HepG2 (cell line): Measurements from ENCODE around the gene STK32C. TPM values are rescaled to one million over a fixed set of nuclear protein-coding genes. Genes with fewer than 3 reads are reported as not detected.

Source experiments
- ATF1 ChIP-seq: IDR thresholded peaks from 2 replicates; pipeline ENCODE4 v1.6.1; 2016; ENCODE audit warnings: mild to moderate bottlenecking, control low read depth
- CCAR2 ChIP-seq: fragments of 200-400 bp; formaldehyde crosslinking; optimal IDR thresholded peaks from 2 replicates; pipeline ENCODE3; 2018; ENCODE audit warnings: low read depth, mild to moderate bottlenecking, low read length, moderate library complexity
- CEBPG ChIP-seq: IDR thresholded peaks from 2 replicates; pipeline ENCODE4 v1.6.1; 2016
- EZH2 ChIP-seq: conservative IDR thresholded peaks from 2 replicates; pipeline ENCODE4 v1.6.1; 2012; ENCODE audit warnings: mild to moderate bottlenecking, low read depth, low read length, moderate library complexity
- GTF2F1 ChIP-seq: fragments of 150-350 bp; IDR thresholded peaks from 2 replicates; pipeline ENCODE4 v1.6.1; 2014; ENCODE audit warnings: low read length
- HES4 ChIP-seq: sonication (generic); formaldehyde crosslinking; IDR thresholded peaks from 2 replicates; pipeline ENCODE4 v1.9.0; 2021; ENCODE audit warnings: mild to moderate bottlenecking, missing genetic modification reagents, borderline replicate concordance
- HNF4G ChIP-seq, 2 experiments: sonication (generic) in 1 of 2; formaldehyde crosslinking in 1 of 2; IDR thresholded peaks; 2 replicates each; pipeline versions ENCODE4 v1.4.0 to v1.6.1; 2011 to 2020; ENCODE audit warnings: borderline replicate concordance in 2 of 2, low read depth in 2 of 2, mild to moderate bottlenecking in 2 of 2, low read length in 1 of 2, missing genetic modification reagents in 1 of 2, moderate library complexity in 1 of 2
- HOXA3 ChIP-seq: sonication (generic); formaldehyde crosslinking; IDR thresholded peaks from 2 replicates; pipeline ENCODE4 v1.5.0; 2020; ENCODE audit warnings: missing genetic modification reagents
- IRX3 ChIP-seq: sonication (generic); formaldehyde crosslinking; IDR thresholded peaks from 2 replicates; pipeline ENCODE4 v1.8.1; 2023; ENCODE audit warnings: mild to moderate bottlenecking, low read depth, missing genetic modification reagents, borderline replicate concordance
- LCORL ChIP-seq, 2 experiments: fragments of 450-650 bp in 1 of 2; sonication (generic) in 1 of 2; formaldehyde crosslinking in 1 of 2; IDR thresholded peaks; 2 replicates each; pipeline versions ENCODE4 v1.5.0 to v1.6.1; 2017 to 2020; ENCODE audit warnings: antibody characterized with exemption in 1 of 2, missing genetic modification reagents in 1 of 2
- MIER2 ChIP-seq: IDR thresholded peaks from 2 replicates; pipeline ENCODE4 v1.6.1; 2016; ENCODE audit warnings: missing biosample characterization, missing genetic modification reagents
- NAIF1 ChIP-seq: sonication (generic); formaldehyde crosslinking; IDR thresholded peaks from 2 replicates; pipeline ENCODE4 v1.5.0; 2020; ENCODE audit warnings: mild to moderate bottlenecking, missing genetic modification reagents, borderline replicate concordance
- PLRG1 ChIP-seq: fragments of 450-650 bp; conservative IDR thresholded peaks from 2 replicates; pipeline ENCODE4 v1.6.1; 2016
- POLR2A ChIP-seq, 2 experiments: IDR thresholded peaks; 2 replicates each; pipeline ENCODE4 v1.6.1; 2011; ENCODE audit warnings: low read depth in 2 of 2, low read length in 2 of 2, mild to moderate bottlenecking in 1 of 2, moderate library complexity in 1 of 2; ENCODE audit not compliant: insufficient read depth in 1 of 2
- SMARCC2 ChIP-seq: fragments of 450-650 bp; IDR thresholded peaks from 2 replicates; pipeline ENCODE4 v1.6.1; 2017; ENCODE audit warnings: antibody characterized with exemption, mild to moderate bottlenecking
- SOX5 ChIP-seq: IDR thresholded peaks from 2 replicates; pipeline ENCODE4 v1.6.1; 2016; ENCODE audit warnings: borderline replicate concordance
- ZFP37 ChIP-seq: sonication (generic); formaldehyde crosslinking; IDR thresholded peaks from 2 replicates; pipeline ENCODE4 v1.4.0; 2020; ENCODE audit warnings: missing genetic modification reagents, borderline replicate concordance
- ZNF205 ChIP-seq: IDR thresholded peaks from 2 replicates; pipeline ENCODE4 v1.6.1; 2018; ENCODE audit warnings: missing biosample characterization, missing genetic modification reagents
- ZNF496 ChIP-seq: sonication (generic); formaldehyde crosslinking; IDR thresholded peaks from 2 replicates; pipeline ENCODE4 v1.8.1; 2023; ENCODE audit warnings: mild to moderate bottlenecking, moderate library complexity, missing genetic modification reagents; ENCODE audit not compliant: insufficient replicate concordance
- ZNF597 ChIP-seq: sonication (generic); formaldehyde crosslinking; IDR thresholded peaks from 2 replicates; pipeline ENCODE4 v1.5.0; 2020; ENCODE audit warnings: missing genetic modification reagents
- ZNF746 ChIP-seq: sonication (generic); formaldehyde crosslinking; IDR thresholded peaks from 2 replicates; pipeline ENCODE4 v1.8.0; 2022; ENCODE audit warnings: mild to moderate bottlenecking, missing genetic modification reagents
- ZSCAN29 ChIP-seq: sonication (generic); formaldehyde crosslinking; conservative IDR thresholded peaks from 2 replicates; pipeline ENCODE4 v1.4.0; 2020; ENCODE audit warnings: mild to moderate bottlenecking, missing genetic modification reagents
- polyA plus RNA-seq, 8 experiments: library from polyadenylated mRNA; depleted of rRNA in 3 of 8; stranded (reverse) in 7 of 8; unstranded in 1 of 8; fragments of >200 nt; fragmentation: Illumina TruSeq in 4 of 8; extraction: Trizol in 4 of 8; gene quantifications; 2 replicates each; pipeline versions ENCODE4 v1.2.1 to v1.2.3, GENCODE V29; 2011 to 2016; ENCODE audit warnings: low read depth in 4 of 8, missing spikeins in 1 of 8, mixed read lengths in 1 of 8; ENCODE audit not compliant: insufficient read depth in 1 of 8
- total RNA-seq, 5 experiments: library from RNA; depleted of rRNA; stranded (reverse); fragments of >200 nt; fragmentation: Illumina TruSeq; extraction: Trizol; gene quantifications; 2 replicates each; pipeline ENCODE4 v1.2.3, GENCODE V29; 2016; ENCODE audit warnings: low read depth in 1 of 5
- TF ChIP-seq, protein P1 (sequence below): sonication (generic); formaldehyde crosslinking; IDR thresholded peaks from 2 replicates; pipeline ENCODE4 v1.8.0; 2022; ENCODE audit warnings: mild to moderate bottlenecking, missing genetic modification reagents; ENCODE audit not compliant: insufficient replicate concordance

Gene STK32C
- total and polyA plus RNA-seq, 2 of the 13 experiments (the other 11 are each of a cell fraction or from before 2014, with no cell fraction given), result 10.9 to 19.4 TPM

GRCh38 chr10:132183046-132183445 is 124.7 kb downstream of the STK32C start (continued):
- TF ChIP-seq HES4 (CRISPR knock-in tag) (no peak), ZSCAN29 (CRISPR knock-in tag) (no peak), GTF2F1 (0 out of 2 replicates have a peak, but pooled peaks have one; percentile 41), ZNF496 (CRISPR knock-in tag) (no peak), ZNF597 (CRISPR knock-in tag) (no peak), SMARCC2 (no peak), NAIF1 (no peak), ZNF205 (CRISPR knock-in tag) (0 out of 2 replicates have a peak, but pooled peaks have one; percentile 44), PLRG1 (no peak), POLR2A (IDR thresholded peaks at IDR 0.05; ENCODE audit: insufficient read depth in 1 of 2, low read depth in 2 of 2, low read length in 2 of 2) (no peak), MIER2 (CRISPR knock-in tag) (peak; percentile 91), LCORL (IDR thresholded peaks at IDR 0.05) (peak; percentile 87), LCORL (CRISPR knock-in tag; IDR thresholded peaks at IDR 0.05) (0 out of 2 replicates have a peak, but pooled peaks have one; percentile 38), HOXA3 (CRISPR knock-in tag) (peak; percentile 55; the same call in 1 of the 2 replicates), ATF1 (CRISPR knock-in tag) (no peak), ZNF746 (CRISPR knock-in tag) (no peak), EZH2 (no peak), SOX5 (peak; percentile 72), HNF4G (IDR thresholded peaks at IDR 0.05; ENCODE audit: borderline replicate concordance, low read depth, low read length) (peak; percentile 87), HNF4G (CRISPR knock-in tag; IDR thresholded peaks at IDR 0.05; ENCODE audit: borderline replicate concordance, low read depth) (peak; percentile 49; the same call in 1 of the 2 replicates), ZFP37 (CRISPR knock-in tag) (no peak), CCAR2 (no peak), IRX3 (CRISPR knock-in tag) (no peak), CEBPG (peak; percentile 87)
- TF ChIP-seq, protein P1, sequence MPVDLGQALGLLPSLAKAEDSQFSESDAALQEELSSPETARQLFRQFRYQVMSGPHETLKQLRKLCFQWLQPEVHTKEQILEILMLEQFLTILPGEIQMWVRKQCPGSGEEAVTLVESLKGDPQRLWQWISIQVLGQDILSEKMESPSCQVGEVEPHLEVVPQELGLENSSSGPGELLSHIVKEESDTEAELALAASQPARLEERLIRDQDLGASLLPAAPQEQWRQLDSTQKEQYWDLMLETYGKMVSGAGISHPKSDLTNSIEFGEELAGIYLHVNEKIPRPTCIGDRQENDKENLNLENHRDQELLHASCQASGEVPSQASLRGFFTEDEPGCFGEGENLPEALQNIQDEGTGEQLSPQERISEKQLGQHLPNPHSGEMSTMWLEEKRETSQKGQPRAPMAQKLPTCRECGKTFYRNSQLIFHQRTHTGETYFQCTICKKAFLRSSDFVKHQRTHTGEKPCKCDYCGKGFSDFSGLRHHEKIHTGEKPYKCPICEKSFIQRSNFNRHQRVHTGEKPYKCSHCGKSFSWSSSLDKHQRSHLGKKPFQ (CRISPR knock-in tag), result no peak
